Measurements from ENCODE around the gene ZPR1. TPM values are rescaled to one million over a fixed set of nuclear protein-coding genes. Genes with fewer than 3 reads are reported as not detected.

The ZPR1 gene
- total RNA-seq, 1 donor: 36.2 TPM

GRCh38 chr11:116800610-116801009, 12.8 kb upstream of the ZPR1 start:
- H4K20me1 ChIP-seq (ENCODE audit: insufficient read depth, low read length): no peaks in the 10 kb centered on the region
- no peak for DNase-seq (ENCODE audit: insufficient read length, low spot score, missing footprints)
- no peaks in the 10 kb centered on the region for H3K36me3 ChIP-seq (ENCODE audit: insufficient read depth, low read length)
- H3K27me3 ChIP-seq (ENCODE audit: insufficient read depth, low read length): no peaks in the 10 kb centered on the region
- H3K27ac ChIP-seq (ENCODE audit: low read depth, low read length): no peak overlapping the region
- H3K4me2 ChIP-seq (ENCODE audit: insufficient read depth, low read length): no peak overlapping the region
- no peaks in the 10 kb centered on the region for H3K79me2 ChIP-seq (ENCODE audit: insufficient read depth, low read length)
- H3K4me1 ChIP-seq (ENCODE audit: insufficient read depth, low read length): no peaks in the 10 kb centered on the region
- no peaks in the 10 kb centered on the region for H3K9me3 ChIP-seq (ENCODE audit: low read depth, low read length)
- H2AFZ ChIP-seq (ENCODE audit: low read length): no peak overlapping the region
- no peak for TF ChIP-seq CTCF (IDR thresholded peaks at IDR 0.05; ENCODE audit: extremely low read depth, low read depth, low read length)
- H3K4me3 ChIP-seq (ENCODE audit: insufficient read depth, low read length): no peak overlapping the region

GRCh38 chr11:116798368-116798767, 10.5 kb upstream of the ZPR1 start:
- Histone ChIP-seq H3K27ac (ENCODE audit: low read depth, low read length) (no peak overlapping the region), H2AFZ (ENCODE audit: low read length) (no peak overlapping the region), H4K20me1 (ENCODE audit: insufficient read depth, low read length) (no peaks in the 10 kb centered on the region), H3K4me3 (ENCODE audit: insufficient read depth, low read length) (no peak overlapping the region), H3K79me2 (ENCODE audit: insufficient read depth, low read length) (no peaks in the 10 kb centered on the region), H3K9me3 (ENCODE audit: low read depth, low read length) (no peaks in the 10 kb centered on the region), H3K4me2 (ENCODE audit: insufficient read depth, low read length) (no peak overlapping the region), H3K36me3 (ENCODE audit: insufficient read depth, low read length) (no peaks in the 10 kb centered on the region), H3K4me1 (ENCODE audit: insufficient read depth, low read length) (peaks cover 11% of the 10 kb centered on the region), H3K27me3 (ENCODE audit: insufficient read depth, low read length) (no peaks in the 10 kb centered on the region)
- DNase-seq (ENCODE audit: insufficient read length, low spot score, missing footprints): no peak
- no peak for TF ChIP-seq CTCF (IDR thresholded peaks at IDR 0.05; ENCODE audit: extremely low read depth, low read depth, low read length)

DNA sequence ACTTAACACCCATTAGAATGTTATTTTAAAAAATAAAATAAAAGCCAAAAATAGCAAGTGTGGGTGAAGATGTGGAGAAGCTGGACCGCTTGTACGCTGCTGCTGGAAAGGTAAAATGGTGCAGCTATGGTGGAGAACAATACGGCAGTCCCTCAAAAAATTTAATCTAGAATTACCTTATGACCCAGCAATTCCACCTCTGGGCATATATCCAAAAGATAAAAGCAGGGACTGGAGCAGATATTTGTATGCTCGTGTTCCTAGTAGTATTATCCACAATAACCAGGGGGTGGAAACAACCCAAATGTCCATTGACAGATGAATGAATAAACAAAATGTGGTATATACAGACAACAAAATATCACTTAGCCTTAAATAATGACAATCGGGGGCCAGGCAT, 10.0 kb upstream of the ZPR1 start:
- Histone ChIP-seq H3K79me2 (ENCODE audit: insufficient read depth, low read length) (no peaks in the 10 kb centered on the region), H3K27ac (ENCODE audit: low read depth, low read length) (no peak overlapping the region), H3K4me3 (ENCODE audit: insufficient read depth, low read length) (no peak overlapping the region), H4K20me1 (ENCODE audit: insufficient read depth, low read length) (no peaks in the 10 kb centered on the region), H3K27me3 (ENCODE audit: insufficient read depth, low read length) (no peaks in the 10 kb centered on the region), H3K9me3 (ENCODE audit: low read depth, low read length) (no peaks in the 10 kb centered on the region), H3K4me2 (ENCODE audit: insufficient read depth, low read length) (no peak overlapping the region), H3K4me1 (ENCODE audit: insufficient read depth, low read length) (peaks cover 17% of the 10 kb centered on the region), H2AFZ (ENCODE audit: low read length) (no peak overlapping the region), H3K36me3 (ENCODE audit: insufficient read depth, low read length) (no peaks in the 10 kb centered on the region)
- no peak for TF ChIP-seq CTCF (IDR thresholded peaks at IDR 0.05; ENCODE audit: extremely low read depth, low read depth, low read length)
- no peak for DNase-seq (ENCODE audit: insufficient read length, low spot score, missing footprints)

- no peaks in the 10 kb centered on the region for H4K20me1 ChIP-seq (ENCODE audit: insufficient read depth, low read length)
- H3K36me3 ChIP-seq (ENCODE audit: insufficient read depth, low read length): no peaks in the 10 kb centered on the region
- H3K4me2 ChIP-seq (ENCODE audit: insufficient read depth, low read length): no peak overlapping the region
- H3K4me1 ChIP-seq (ENCODE audit: insufficient read depth, low read length): peaks cover 27% of the 10 kb centered on the region
- no peaks in the 10 kb centered on the region for H3K9me3 ChIP-seq (ENCODE audit: low read depth, low read length)
- H2AFZ ChIP-seq (ENCODE audit: low read length): no peak overlapping the region
- no peak for TF ChIP-seq CTCF (IDR thresholded peaks at IDR 0.05; ENCODE audit: extremely low read depth, low read depth, low read length)
- H3K4me3 ChIP-seq (ENCODE audit: insufficient read depth, low read length): no peak overlapping the region
- no peak for DNase-seq (ENCODE audit: insufficient read length, low spot score, missing footprints)
- H3K27me3 ChIP-seq (ENCODE audit: insufficient read depth, low read length): no peaks in the 10 kb centered on the region
- H3K79me2 ChIP-seq (ENCODE audit: insufficient read depth, low read length): no peaks in the 10 kb centered on the region
- H3K27ac ChIP-seq (ENCODE audit: low read depth, low read length): no peak overlapping the region
Measured at GRCh38 chr11:116796548-116796947, 8.7 kb upstream of the ZPR1 start.
